ENCODE measurements around the gene SRRM2. TPM values are rescaled to one million over a fixed set of nuclear protein-coding genes. Genes with fewer than 3 reads are reported as not detected.
A peak's percentile ranks its signal among the peaks of the same experiment; 100 is the strongest.

The SRRM2 gene
- polyA plus RNA-seq, 1 donor: 820 TPM

DNA sequence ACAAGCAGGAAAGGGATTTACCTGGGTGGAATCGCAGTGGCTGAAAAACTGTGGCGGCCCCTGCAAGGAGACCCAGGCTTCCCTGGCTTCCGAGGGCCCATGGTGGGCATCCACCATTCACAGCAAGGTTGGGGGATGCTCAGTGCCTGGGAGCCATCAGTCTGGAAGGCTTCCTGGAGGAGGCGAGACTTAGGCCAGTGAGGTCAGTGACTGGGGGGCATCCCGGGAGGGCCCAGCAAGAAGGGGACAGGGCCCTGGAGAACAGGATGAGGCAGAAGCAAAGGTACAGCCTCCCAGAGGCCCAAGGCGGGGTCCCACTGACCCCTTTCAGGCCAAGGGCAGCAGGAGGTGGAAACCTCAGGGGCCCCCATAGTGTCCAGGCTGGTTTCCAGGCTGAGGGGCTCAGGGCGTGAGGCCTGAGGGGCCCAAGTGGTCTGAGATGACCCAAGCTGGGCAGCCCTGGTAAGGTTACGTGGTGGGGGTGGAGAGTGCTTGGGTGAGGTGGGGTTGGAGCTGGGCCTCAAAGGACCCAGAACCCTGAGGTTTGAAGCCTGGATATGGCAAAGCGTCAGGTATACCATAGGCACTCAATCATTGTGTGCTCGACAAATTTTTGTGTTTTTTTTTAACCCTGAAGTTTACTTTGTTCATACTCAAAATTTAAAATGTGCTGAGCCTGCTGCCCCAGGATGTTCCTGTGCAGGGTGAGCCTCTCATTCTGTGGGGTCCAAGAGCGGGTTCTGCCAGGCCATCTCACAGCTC lies 15.8 kb upstream of the SRRM2 start:
- DNase-seq: no peak

DNA sequence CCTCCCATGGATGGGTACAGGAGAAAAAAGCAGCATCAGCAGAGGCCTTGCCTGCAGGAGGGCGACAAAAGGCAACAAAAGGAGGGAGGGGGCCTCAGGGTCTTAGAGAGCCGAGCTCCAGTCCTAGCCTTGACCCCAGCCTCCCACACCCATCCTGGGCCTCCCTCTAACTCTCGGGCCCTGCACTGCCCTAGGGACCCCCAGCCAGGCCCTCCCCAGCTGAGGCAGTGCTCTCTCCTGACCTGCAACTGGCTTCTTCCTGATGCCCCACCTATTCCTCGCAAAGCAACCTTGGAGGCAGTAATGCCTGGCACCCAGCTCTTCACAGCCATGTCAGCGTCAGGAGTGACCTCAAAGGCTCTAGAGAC lies 15.2 kb upstream of the SRRM2 start:
- DNase-seq: no peak

DNA sequence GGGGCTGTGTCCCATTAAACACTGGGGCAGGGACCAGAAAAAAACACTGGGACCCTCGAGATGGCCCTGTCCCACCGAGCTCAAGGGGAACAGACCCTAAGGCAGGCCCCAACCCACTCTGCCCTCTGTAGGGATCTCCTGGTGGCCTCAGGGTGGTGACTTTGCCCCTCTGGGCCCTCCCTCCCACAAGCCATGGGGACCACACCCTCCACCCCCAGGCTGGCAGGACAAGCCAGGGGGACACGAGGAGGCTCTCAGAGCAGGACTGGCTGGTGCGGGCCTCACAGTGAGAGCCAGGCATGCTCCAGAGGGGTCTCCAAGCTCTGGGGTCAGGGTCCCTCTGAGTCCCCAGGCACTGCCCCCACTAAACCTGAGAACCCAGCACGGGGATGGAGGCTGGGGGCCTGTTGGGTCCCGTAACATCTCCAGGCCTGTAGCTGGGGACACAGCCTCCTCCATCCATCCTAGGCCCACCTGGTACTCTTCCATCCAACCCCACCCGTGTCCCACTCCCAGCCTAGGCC lies 14.5 kb upstream of the SRRM2 start:
- no peak for DNase-seq

DNA sequence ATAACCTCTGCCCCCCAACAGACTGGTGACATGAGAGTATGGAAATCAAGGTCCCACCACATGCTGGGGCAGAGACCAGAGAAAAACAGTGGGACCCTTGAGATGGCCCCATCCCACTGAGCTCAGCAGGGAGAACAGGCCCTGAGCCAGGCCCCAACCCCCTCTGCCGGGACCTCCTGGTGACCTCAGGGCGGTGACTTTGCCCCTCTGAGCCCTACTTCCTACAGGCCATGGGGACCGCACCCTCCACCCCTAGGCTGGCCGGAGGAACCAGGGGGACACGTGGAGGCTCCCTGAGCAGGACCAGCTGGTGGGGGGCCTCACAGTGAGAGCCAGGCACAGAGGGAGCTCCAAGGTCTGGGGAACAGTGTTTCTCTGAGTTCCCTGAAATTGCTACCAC lies 13.8 kb upstream of the SRRM2 start:
- DNase-seq: no peak

DNA sequence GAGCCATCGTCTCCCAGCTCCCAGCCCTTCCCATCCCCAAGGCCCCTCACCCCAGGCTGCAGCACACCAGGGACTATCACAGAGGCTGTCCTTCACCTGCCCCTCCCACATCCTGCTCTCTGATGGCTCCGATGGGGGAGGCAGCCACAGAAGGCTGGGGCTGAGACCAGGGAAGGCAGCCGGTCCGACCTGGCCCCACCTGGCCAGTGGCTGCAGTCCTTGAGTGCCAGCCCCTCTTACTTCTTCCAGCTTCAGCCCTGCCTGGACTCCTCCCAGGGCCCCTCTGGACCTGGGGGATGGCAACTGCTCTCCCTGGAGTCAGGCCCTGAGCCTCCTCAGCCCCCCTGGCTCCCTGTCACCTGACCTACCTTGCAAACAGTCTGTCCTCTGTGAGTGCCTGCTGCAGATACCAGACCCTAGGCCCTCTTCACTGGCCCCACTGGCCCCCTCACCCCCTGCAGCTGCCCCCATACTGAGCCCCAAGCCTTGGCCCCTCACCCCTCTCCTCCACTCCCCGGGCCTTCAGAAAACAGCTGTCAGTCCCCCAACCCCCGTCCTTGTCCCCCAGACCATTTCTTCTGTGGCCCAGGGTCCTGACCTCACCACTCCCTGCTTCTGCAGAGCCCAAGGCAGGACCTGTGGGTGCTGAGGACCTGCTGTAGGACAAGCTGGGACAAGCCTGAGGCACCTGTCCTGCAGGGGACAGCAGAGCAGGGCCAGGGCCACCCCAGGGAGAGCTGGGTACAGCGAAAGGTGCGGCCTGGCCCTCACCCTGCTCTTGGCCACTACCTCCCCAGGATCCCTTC lies 12.6 kb upstream of the SRRM2 start:
- no peak for DNase-seq

DNA sequence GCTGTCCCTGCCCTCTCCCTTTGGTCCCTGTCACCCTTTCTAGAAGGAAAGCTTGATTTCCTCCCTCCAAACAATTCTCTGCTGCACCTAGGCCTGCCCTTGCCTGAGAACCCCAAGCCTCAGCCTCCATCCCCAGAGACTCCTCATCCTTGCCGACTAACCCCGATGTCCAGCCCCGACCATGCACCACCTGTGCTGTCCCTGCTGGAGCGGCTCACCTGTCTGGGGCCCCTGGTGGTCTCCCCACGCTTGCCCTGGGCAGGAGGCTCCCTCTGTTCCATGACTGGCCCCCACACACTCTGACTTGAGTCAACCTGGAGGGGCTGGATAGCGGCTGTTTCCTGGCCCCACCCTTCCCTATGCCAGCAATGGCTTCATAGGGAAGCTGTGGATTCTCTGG lies 12.0 kb upstream of the SRRM2 start:
- no peak for DNase-seq

DNA sequence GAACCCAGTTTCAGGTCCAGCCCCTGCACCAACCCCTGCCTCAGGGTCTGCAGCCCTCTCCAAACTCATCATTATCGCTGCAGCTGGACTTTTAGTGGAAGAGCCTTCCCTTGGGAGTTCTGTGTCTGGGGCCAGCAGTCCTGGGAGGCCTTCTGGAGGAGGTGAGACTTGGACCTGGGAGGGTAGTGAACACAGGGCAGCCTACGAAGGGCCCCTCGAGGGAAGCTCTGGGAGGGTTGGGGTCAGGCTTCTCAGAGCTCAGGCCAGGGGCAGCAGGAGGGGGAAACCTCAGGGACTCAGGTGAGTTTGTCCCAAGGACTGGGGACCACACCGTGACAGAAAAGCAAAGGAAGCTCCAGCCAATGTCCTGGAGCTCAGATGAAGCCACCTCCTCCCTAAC lies 11.3 kb upstream of the SRRM2 start:
- no peak for DNase-seq

DNA sequence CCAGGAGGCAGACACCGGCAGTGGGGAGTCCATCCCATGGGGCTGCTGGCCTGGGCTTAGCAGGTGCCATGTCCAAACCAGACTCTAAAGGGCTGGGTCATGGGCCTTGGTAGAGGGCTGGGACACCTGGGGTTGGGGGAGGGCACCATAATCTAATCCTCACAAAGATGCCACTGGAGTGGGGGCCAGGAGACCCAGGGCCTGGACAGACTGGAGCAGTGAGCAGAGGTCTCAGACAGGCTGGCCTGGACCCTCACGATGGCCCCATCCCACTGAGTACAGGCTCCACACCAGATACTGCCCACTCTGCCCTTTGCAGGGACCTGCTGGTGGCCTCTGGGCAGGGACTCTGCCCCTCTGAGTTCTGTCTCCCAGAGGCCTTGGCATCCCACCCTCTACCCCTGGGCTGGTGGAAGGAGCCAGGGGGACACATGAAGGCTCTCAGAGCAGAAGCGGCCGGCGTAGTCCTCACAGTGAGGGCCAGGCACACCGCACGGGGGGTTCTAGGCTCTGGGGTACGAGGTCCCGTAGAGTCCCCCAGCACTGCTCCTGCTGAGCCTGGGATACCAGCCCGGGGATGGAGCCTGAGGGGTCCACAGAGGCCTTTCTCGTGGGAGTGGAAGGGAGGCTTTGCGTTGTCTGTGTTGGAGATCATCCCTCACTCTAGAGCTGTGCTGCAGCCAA lies 10.0 kb upstream of the SRRM2 start:
- DNase-seq: no peak

DNA sequence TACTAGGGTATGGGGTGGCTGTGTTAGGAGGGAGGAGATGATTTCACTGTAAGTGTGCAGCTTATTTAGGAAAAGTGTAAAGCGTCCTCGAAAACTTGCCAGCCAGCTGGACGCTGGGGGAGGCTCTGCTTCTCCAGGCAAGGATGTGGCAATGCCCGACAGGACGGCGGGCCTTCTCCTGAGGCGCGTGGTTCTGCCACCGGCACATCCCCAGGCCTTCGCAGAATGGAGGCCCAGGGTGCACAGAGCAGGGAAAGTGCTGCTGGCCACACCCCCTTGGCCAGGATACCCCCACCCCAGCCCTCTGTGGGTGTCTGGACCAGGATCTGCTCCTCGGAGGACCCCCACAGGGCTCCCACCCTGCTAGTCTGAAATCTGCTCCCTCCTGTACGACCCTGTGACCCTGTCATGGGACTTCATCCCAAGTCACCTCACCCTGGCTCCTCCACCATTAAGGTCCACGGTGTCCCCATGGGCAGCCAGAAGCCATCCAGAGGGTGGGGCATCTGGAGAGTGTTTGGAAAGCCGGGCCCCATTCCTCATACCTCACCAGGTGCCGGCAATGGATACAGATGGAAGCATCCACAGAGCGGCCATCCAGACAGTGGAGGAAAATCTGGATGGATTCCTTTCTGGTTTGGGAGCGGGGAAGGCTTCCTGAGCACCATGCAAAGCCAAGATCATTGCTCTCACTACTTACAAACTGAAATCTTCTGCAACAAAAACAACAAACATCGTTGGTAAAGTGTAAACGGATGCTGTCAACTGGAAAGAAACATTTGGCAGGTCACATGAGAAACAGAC lies 9.2 kb upstream of the SRRM2 start:
- DNase-seq: no peak

DNA sequence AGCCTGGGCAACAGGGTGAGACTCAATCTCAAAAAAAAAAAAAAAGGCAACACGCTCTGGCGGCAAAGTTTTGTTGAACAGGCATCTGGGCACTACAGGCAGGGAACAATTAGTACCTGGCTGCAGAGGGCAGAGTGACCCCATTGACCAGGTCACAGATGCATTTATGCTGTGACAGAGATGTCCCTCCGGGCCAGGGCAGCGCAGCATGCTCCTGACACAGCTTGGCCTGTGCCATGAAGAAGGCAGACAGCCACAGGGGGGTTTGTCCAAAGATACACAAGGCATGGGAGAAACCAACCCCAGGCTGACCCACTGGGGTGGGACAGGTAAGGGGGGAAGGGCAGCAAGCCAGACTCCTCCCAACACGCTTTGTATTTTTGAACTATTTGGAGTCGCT lies 7.7 kb upstream of the SRRM2 start:
- DNase-seq: no peak

DNA sequence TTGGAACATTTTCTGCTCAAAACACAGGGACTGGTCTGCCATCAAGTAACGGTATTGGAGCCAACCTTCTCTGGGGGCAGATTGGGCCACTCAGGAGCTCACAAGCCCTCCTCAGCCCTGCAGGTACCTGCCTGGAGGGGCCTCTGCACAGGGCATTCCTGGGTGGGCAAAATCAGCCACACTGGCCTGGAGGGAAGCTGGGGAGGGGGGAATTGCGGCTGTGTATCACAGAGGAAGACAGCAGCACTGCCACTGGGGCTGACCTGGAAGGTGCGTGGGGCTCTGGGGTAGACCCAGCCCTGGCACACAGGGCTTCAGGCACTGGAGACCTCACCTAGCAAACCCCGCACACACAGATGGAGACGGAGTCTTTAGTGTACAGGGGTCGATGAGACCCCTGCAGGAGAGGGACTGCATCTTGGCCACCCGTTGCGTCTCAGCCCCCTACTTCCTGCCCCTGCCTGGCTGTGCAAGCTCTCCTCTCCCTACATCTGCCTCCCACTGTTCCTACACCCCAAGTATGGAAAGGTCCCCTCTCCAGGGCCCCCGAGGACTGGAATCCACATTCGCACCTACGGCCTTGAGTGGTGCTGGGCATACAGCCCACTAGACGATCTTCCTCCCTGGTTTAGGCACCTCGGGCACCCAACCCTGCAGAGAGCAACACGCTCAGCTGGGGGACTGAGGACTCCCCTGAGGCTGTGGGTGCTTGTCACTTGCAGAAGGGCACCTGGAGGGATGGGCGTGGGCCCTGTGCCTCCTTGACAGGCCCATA lies 7.1 kb upstream of the SRRM2 start:
- no peak for DNase-seq

DNA sequence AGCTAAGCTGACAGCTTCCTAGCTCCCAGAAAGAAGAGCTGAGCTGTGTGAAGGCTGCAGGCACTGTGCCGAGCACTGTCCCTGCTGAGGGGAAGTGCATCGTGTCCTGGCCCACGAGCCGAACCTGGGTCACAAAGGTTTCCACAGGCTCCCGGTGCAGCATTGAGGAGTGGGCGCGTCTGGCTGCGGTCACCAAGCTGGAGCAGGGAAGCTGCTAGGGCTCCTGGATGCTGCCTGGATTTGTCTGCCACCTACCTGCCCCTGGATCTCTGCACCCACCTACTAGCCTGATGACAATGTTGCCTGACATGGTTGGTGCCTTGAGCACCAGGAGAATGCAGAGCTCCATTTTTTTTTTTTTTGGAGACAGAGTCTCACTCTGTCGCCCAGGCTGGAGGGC lies 6.5 kb upstream of the SRRM2 start:
- DNase-seq: no peak

DNA sequence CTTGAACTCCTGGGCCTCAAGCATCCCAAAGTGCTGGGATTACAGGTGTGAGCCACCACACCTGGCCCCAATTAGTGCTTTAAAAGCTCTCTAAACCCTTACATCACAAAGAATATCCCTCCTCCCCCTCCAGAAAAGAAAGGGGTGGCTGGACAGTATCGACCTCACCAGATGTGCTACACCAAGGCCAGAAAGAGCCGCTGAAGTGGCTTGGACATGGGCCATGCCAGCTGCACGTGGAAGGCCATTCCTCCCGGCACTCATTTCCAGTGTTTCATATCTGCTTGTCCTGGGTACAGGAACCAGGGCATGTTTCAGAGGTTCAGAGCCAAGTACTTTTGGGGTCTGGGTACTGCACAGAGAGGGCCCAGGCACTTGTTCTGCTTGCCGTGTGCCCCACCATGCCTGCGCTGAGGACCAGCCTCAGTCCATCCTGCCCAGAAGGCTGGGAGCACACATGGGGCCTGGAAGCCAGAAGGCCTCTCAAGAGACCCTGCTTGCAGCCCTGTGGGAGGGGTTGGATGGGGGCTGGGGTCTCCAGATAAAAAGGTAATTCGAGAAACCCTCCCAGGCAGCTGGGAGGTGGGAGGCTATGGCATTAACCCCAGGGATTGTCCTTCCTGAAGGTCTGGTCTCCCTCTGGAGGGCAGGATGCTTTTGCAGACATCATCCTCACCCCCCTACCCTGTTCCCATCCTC lies 3.5 kb upstream of the SRRM2 start:
- no peak for DNase-seq

DNA sequence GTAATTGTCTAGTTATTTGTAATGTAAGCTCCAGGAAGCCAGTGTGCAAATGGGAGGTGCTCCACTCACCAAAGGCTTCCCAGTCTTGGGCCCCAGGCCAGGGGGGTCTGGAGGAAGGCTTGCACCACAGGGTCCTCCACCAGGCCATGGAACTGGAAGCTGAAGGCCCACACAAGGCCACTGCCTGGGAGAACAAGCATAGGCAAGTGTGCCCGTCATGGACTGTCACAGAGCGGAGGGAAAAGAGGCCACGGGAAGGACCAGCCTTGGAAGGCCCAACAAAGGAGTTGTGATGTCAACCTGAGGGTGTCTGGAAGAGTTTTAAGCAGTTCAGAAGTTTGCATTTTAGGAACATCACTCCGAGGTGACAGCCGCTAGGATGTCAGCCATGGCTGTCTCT lies 3.0 kb upstream of the SRRM2 start:
- DNase-seq: no peak

DNA sequence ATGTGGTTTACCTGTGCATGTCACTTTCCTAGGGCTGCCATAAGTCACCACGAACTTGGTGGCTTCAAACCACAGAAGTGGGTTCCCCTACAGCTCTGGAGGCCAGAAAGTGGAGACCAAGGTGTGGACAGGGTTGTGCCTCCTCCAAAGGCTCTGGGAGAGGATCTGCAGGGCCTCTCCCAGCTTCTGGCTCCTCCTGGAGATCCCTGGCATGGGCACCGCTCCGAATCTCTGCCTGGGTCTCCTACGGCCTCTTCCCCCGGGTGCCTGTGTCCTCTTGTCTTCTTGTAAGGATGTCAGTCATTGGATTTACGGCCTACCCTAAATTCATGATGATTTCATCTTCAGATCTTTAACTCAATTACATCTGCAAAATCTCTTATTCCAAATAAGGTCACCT lies 2.5 kb upstream of the SRRM2 start:
- no peak for DNase-seq

DNA sequence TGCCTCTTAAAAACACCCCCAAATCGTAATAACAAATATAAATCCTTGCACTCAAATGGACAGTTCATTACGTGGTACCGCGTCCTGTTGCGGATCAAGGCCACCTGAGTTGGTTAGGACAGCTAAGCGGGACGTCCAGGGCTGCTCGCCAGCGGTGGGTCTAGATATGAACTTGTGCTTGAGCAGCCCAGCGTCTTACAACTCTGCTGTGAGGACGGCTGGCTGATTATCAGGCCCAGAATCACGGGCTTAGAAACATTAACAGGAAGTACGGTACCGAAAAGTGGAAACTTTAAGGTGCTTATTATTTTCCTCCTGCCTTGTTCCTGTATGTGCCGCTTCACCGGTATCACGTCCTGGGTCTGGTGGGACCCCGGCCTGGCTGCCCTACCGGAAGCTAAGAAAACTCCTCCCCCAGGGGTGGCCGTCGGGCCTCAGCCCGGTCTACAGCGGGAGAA lies 832 bp upstream of the SRRM2 start:
- DNase-seq: no peak

DNA sequence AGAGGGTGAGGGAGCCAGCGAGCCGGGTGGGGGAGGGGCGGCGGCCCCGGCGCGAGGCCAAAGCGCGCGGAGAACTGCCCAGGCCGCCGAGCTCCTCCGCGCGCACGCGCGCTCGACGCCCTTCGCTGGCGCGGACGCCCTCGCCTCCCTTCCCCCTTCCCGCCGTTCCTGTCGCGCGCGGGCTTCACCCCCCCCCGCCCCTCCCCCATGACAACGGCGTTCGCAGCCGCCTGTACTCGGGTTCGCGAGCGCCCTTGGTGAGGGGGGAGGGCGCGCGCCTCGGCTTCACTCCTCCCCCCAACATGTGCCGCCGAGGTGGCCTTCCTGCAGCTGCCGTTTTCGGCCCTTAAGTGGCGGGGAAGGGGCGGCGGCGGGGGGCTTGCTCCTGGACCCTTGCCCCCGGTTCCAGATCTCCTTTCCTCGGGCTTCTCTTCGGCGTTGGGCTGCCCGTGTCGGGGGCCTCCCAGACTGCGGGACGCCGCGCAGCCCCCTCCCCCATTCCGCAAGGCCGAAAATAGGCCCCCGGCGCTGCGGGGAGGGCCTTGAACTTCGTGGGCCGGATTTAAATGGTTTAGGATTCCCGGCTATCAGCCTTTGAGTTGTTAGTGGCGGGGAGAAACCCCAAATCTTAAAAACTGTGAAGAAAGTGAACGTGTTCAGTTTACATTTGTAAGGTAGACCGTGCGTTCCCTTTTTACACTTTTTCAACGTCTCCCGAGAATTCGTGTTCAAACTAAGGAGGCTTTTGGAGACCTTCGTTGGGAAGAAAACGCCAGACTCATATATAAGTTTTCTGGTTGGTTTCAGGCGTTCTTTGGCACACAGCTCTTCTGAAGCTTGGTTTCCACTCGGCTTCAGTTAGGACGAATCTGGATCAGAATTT lies 653 bp downstream of the SRRM2 start:
- peak; percentile 78 for DNase-seq

DNA sequence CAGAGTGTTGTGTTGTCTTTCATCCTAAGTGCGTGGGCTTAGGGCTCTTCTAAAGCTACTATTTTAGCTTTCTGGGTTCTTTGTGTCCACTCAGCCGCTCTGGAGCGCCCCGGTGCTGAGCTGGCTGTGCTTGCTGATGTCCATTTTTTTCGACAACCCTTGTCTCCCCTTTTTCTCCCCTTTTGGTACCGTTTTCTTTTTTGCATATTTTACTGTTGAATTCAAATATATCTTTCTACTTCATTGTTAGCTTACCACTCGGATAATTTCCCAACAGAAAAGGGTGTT lies 1.2 kb downstream of the SRRM2 start:
- DNase-seq: no peak

DNA sequence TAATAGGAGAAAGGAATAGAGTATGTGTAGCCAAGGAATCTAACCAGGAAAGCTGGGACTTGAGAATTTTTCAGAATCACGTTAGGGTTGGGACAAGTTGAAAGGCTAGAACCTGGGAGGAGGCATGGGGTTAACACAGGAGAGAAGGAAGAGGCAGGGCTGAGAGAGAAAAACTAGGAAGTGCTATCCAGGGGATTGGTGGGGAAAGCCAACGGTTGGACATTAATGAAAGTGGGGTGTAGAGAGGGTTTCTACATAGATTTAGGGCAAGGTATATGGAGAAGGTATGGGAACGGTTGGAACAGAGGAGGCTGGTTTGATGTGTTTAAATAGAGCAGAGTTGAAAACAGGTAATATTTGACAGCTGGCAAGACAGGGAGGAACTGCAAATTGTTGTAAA lies 2.7 kb downstream of the SRRM2 start:
- no peak for DNase-seq

All from left kidney (tissue), 2 donors.